SK-N-DZ (cell line): ENCODE results near the gene ALPK3. TPM values are rescaled to one million over a fixed set of nuclear protein-coding genes. Genes with fewer than 3 reads are reported as not detected.

Experiments
- DNase-seq: peaks from one replicate; pipeline ENCODE4 v3.0.0-alpha.2; 2015; ENCODE audit warnings: low spot score
- polyA plus RNA-seq, 2 experiments: library from polyadenylated mRNA; depleted of rRNA; stranded (reverse); fragments of >200 nt; gene quantifications; 2 replicates each; pipeline ENCODE4 v1.2.3, GENCODE V29; 2014

ALPK3 gene, protein sequence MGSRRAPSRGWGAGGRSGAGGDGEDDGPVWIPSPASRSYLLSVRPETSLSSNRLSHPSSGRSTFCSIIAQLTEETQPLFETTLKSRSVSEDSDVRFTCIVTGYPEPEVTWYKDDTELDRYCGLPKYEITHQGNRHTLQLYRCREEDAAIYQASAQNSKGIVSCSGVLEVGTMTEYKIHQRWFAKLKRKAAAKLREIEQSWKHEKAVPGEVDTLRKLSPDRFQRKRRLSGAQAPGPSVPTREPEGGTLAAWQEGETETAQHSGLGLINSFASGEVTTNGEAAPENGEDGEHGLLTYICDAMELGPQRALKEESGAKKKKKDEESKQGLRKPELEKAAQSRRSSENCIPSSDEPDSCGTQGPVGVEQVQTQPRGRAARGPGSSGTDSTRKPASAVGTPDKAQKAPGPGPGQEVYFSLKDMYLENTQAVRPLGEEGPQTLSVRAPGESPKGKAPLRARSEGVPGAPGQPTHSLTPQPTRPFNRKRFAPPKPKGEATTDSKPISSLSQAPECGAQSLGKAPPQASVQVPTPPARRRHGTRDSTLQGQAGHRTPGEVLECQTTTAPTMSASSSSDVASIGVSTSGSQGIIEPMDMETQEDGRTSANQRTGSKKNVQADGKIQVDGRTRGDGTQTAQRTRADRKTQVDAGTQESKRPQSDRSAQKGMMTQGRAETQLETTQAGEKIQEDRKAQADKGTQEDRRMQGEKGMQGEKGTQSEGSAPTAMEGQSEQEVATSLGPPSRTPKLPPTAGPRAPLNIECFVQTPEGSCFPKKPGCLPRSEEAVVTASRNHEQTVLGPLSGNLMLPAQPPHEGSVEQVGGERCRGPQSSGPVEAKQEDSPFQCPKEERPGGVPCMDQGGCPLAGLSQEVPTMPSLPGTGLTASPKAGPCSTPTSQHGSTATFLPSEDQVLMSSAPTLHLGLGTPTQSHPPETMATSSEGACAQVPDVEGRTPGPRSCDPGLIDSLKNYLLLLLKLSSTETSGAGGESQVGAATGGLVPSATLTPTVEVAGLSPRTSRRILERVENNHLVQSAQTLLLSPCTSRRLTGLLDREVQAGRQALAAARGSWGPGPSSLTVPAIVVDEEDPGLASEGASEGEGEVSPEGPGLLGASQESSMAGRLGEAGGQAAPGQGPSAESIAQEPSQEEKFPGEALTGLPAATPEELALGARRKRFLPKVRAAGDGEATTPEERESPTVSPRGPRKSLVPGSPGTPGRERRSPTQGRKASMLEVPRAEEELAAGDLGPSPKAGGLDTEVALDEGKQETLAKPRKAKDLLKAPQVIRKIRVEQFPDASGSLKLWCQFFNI (N-terminal part only)
- polyA plus RNA-seq (2014; cell fraction: cytosol; rRNA removed): 0.12 and 0.14 TPM in 2 replicates
- 0.05 and 0.64 TPM in 2 replicates for polyA plus RNA-seq (2014; cell fraction: nucleus; rRNA removed)

DNA sequence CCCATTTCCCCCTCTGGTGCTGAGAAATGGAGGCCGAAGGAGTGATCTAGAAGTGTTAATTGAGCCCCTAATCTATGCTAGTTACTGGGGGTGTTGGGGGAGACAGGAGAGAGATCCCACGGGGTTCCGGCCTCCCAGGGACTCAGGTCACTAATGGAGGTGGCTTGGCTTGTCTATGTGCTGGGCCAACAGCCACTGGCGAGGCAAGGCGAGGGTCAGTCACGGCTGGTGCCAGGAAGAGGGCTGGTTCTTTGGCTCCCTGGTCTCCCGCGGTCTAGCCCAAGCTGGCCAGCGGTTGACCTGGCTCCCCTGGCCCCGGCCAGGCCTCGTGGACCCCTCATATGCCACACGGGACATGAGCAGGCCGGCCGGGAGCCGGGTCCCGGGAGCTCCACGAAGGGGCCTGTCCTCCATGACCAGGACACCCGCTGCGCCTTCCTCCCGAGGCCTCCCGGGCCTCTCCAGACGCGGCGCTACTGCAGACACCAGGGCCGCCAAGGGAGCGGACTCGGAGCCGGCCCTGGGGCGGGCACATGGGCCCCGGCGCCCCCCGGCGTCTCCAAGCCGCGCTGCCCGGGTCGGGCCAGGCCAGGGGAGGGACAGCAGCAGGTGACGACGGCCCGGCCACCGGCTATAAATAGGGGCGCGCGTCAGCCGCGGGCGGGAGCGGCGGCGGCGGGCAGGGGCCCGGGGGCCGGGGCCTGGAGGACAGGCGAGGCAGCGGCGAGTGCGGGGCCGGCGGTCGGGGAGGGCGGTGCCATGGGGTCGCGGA, at the start of gene ALPK3:
ALPK3 (plus strand) TSS at position 663 of the 772 bp plus-strand sequence; CDS start at position 760, 97 bp downstream.
- no peak for DNase-seq

DNA sequence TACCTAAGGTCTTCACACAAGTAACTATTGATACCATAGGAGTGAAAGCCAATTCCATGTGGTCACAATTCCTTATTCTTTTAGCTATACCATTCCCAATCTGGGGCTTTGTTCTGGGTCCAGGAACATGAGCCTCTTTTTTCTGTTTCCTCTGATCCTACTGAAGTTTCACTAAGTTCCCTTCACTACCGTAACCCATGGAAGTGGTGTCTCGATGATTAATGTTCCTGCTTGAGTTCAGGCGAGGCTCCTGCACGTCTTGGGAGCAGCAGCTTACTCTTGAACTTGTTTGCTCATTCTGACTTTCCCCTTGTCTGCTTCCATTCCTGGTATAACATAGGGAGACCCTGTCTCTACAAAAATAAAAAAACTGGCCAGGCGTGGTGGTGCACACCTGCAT, 45.1 kb upstream of the ALPK3 start:
- DNase-seq: no peak

DNA sequence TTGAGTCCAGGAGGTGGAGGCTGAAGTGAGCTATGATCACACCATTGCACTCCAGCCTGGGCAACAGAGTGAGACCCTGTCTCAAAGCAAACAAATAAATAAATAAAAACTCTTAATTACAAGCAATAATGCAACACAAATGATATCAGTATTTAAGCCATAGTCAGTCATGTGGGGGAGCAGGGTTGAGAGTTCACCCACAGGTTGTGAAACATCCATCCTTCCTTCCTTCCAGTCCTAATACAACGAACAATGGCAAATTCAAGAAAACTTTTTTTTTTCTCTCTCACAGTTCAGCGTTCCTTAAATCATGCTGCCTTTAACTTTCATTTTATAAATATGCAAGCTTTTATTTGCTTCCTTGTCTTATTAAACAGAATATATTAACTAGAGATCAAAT, 44.7 kb upstream of the ALPK3 start:
- no peak for DNase-seq

DNA sequence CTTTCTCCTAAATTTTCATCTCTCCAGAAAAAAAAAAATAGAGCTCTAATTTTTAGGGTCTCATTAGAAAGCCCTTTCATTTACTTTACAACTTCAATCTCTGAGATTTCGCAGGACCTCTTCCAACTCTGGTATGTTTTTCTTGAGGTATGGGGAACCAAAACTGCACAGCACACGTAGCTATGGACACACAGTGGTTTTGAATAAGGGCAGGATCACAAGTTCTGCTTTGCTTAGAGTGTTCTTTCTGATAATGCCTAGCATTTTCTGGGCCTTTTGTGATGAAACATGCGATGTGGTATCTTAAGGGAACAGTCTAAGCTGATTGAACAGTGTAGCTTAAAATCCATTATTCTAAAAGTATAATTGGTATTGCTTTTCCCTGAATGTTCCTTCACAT, 43.4 kb upstream of the ALPK3 start:
- no peak for DNase-seq

DNA sequence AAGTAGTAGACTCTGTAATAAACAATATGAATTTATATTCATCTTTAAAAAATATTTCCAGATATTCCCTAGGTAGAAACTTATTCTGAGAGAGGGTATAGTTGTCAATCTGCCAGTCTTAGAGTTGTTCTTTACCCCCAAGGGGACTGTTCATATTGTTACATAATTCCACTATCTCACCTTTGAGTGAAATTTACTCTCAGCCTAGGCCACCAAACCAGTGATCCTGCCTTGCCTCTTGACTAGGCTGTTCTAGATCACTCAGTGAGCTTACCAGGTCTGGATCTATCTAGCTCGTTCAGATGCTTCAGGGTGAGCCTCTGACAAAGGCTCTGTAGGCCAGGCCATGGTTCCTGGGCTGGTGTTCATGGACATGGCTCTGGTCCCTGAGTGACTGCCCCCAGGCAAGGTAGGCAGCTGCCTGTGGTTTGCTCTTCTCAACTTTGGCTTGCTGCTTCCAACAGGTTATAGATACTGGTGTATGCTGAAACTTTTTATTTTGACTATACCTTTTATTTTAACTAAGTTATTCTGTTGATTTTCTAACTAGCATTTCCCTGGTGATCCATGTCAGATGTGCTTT, 41.2 kb upstream of the ALPK3 start:
- no peak for DNase-seq

DNA sequence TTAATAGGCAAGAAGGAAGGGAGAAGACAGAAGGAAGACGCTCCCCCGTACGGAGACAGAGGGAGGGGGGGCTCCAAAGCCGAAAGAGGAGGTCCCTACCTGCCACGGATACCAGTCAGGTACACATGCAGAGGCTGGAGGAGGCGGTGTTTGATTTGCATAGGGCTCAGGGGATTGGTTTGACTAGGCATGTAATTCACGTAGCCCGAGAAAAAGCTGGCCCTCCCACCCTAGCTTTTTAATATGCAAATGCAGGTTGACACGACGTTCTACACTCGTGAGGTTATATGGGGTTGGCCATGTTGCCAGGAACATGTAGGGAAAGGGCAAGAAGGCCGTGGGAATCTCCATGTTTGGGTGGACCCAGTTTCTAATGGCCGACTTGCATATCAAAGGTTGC, 39.0 kb upstream of the ALPK3 start:
- DNase-seq: no peak

DNA sequence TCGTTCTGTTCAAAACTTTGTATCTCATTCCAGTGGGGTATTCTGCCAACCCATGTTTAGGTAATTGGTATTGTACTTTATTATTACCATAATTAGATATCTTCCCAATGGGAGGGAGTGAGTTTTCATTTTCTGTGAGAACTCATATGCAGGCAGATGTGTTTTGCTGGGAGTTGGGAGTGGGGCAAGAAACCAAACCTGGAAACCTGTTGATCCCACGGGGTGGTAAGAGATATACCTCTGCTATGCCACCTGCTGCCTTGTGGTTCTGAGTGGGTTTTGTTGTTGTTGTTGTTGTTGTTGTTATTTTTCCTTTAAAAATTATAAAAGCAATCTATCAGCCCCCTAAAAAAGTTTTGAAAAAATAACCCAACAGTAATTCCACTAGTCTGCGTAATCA, 36.7 kb upstream of the ALPK3 start:
- DNase-seq: no peak

DNA sequence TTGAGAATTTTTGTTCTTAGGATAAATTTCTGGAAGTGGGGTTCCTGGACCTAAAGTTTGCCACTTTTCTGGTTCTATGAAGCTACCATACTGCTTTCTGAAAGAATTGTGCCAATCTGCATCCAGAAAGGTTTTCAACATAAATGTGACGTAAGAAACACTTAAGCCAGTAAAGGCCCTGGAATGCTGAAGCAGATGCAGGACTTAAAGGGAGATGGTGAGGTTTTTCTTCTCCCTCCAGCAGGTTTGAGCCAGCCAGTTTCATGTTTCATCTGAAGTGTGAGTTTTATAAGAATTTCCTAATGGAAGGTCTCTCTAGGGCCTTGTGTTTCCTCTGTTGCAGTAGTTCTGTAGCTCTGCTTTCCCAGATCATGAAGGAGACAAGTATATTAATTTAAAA, 35.7 kb upstream of the ALPK3 start:
- DNase-seq: no peak

DNA sequence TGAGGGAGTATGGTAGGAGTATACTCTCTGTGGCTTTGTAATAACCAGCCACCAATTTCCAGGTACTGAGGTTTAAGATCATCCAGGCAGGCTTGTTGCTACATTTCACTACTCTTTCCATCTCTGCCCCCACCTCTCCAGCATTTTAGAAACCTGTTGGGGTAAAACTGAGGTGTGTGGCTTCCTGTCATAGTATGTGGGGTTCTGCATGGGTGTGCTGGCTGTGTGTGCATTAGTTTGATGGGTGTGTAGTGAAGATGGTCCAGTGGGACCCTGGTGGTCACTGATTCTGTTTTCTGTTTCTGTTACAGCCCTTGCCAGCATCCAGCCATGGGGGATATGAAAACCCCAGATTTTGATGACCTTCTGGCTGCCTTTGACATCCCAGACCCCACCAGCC, 34.8 kb upstream of the ALPK3 start:
- DNase-seq: no peak

DNA sequence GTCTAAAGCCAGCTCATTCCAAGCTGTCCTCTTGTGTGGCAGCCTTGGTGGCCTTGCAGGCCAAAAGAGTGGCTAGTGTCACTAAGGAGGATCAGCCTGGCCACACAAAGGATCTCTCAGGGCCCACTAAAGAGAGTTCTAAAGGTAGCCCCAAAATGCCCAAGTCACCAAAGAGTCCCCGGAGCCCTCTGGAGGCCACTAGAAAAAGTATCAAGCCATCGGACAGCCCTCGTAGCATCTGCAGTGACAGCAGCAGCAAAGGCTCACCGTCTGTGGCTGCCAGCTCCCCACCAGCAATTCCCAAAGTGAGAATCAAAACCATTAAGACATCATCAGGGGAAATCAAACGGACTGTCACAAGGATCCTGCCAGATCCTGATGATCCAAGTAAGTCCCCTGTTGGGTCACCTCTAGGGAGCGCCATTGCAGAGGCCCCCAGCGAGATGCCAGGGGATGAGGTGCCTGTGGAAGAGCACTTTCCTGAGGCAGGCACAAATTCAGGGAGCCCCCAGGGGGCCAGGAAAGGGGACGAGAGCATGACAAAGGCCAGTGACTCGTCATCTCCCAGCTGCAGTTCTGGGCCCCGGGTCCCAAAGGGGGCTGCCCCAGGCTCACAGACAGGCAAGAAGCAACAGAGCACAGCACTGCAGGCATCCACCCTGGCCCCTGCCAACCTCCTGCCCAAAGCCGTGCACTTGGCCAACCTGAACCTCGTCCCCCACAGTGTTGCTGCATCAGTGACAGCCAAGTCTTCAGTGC, 33.5 kb upstream of the ALPK3 start:
- DNase-seq: no peak

DNA sequence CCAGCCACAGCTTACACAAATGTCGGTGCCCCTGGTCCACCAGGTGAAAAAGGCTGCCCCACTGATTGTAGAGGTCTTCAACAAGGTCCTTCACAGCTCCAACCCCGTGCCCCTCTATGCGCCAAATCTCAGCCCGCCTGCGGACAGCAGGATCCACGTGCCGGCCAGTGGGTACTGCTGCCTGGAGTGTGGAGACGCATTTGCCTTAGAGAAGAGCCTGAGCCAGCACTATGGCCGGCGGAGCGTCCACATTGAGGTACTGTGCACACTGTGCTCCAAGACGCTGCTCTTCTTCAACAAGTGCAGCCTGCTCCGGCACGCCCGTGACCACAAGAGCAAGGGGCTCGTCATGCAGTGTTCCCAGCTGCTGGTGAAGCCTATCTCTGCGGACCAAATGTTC, 32.9 kb upstream of the ALPK3 start:
- no peak for DNase-seq

DNA sequence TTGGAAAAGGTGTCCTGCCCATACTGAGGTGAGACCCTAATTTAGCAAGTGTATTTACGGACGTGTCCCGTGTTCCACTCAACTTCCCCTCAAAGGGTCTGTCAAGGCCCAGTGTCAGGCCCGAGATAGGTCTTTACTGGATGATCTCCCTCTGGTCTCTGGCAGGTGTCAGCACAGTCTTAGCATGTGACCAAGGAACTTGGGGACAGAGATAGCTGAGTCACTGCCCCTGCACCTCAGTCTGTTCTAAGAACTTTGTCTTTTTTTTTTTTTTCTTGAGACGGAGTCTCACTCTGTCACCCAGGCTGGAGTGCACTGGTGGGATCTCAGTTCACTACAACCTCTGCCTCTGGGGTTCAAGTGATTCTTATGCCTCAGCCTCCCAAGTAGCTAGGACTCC, 32.1 kb upstream of the ALPK3 start:
- DNase-seq: no peak

DNA sequence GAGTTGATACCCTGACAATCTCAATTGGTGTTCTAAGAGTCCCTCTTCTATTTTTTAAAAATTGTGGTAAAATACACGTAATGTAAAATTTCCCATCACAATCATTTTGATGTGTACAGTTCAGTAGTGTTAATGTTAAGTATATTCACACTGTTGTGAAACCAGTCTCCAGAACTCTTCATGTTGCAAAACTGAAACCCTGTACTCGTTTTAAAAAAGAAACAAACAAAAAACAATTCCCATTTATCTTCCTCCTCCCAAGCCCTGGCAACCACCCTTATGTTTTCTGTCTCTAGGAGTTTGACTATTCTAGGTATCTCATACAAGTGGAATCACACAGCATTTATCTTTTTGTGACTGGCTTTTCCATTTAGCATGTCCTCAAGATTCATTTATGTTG, 28.7 kb upstream of the ALPK3 start:
- no peak for DNase-seq

DNA sequence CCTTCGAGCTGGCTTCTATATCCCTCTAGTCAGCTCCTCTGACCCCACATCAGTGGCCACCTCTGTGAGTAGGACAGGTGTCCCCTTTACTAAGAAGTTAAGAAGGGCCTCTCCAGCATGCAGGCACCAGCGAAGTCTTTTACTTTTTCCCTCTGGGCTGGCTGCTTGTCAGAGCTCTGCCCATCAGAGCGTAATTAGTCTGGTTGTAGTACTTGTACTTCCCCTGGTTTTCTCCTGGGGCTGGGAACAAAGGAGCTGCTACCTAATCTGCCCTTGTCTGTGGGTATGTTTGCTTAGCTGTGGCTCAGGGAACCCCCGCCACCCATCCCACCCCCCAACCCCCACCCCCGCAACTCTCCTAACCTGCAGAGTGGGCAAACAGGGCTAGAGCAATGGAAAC, 27.4 kb upstream of the ALPK3 start:
- no peak for DNase-seq

DNA sequence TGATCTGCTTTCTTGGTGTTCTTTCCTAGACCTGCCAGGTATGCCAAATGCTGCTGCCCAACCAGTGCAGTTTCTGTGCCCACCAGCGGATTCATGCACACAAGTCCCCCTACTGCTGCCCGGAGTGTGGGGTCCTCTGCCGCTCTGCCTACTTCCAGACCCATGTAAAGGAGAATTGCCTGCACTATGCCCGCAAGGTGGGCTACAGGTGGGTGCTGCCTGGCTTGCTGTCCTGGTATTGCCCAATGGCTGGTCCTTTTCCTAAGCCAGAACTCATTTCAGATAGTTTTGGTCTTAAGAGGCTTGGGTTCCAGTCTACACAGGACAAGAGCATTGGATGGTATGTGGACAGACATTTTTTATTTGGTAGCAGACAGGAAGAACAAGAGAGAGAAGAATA, 26.5 kb upstream of the ALPK3 start:
- DNase-seq: no peak

DNA sequence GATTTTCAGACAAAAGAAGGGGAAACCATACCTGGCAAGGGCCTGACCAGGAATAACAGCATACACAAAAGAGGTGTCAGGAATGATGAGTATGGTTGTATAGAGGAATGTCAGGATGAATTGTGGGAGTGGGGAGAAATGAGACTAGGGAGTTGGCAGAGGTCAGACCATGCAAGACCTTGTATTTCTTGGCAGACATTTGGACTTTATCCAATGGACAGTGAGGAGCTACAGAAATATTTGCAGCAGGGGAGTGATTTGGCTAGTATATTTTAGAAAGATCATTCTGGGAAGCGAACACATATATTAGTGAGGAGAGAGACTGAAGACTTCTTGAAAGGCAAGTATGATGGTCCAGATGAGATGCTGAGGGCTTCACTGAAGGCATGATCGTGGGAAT, 25.4 kb upstream of the ALPK3 start:
- DNase-seq: no peak

DNA sequence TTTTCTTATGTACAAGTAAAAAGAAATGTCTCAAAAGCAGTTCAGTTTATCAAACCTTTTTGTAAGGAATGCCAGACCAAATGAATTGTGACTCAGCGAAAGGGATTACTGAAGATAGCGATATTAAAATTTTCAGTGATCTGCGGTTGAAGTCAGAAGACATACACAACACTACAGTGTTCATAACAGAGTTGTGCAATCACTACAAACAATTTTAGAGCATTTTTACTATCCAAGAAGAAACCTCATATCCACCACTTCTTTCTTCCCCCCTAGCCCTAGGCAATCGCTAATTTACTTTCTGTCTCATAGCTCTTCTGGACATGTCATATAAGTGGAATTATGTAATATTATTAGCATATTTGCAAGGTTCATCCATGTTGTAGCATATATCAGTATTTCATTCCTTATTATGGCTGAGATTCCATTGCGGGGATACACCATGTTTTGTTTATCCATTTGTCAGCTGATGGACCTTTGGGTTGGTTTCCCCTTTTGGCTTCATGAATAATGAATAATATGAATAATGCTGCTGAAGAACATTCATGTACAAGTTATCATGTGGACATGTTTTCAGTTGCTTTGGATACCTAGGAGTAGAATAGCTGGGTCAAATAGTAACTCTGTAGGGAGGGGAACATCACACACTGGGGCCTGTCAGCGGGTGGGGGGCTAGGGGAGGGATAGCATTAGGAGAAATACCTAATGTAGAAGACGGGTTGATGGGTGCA, 23.6 kb upstream of the ALPK3 start:
- no peak for DNase-seq

DNA sequence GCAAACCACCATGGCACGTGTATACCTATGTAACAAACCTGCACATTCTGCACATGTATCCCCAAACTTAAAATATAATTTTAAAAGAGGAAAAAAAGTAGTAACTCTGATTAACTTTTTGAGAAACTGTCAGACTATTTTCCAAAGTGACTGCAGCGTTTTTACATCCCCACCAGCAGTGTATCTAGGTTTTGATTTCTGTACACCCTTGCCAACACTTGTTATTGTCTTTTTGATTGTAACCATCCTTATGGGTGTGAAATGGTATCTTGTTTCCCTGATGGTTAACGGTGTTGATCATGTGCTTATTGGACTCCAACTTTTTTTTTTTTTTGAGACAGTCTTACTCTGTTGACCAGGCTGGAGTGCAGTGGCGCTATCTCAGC, 23.0 kb upstream of the ALPK3 start:
- no peak for DNase-seq

DNA sequence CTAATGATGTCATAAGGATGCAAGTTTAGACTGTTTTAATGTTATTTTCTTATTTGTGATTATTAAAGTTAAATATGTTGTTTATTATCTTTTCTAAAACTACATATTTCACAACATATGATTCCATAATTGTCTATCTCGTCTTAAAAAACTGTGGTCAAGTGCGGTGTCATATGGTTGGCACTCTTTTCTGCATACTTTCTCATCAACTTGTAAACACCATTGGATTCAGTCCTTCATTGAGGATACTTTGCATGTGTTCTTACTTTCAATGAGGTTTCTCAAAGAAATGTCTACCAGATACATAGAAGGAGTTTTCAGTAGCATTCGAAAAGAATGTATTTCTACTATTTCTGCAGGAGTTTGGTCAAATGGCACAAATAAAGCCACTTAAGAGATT, 22.0 kb upstream of the ALPK3 start:
- DNase-seq: no peak
